ENCODE results near the gene RIPOR2.
"Not testable (repeated sequence)": the region's sequence is repeated elsewhere in the genome, so short reads cannot be mapped to it uniquely, and the experiment has no call there.

RIPOR2 gene

DNA sequence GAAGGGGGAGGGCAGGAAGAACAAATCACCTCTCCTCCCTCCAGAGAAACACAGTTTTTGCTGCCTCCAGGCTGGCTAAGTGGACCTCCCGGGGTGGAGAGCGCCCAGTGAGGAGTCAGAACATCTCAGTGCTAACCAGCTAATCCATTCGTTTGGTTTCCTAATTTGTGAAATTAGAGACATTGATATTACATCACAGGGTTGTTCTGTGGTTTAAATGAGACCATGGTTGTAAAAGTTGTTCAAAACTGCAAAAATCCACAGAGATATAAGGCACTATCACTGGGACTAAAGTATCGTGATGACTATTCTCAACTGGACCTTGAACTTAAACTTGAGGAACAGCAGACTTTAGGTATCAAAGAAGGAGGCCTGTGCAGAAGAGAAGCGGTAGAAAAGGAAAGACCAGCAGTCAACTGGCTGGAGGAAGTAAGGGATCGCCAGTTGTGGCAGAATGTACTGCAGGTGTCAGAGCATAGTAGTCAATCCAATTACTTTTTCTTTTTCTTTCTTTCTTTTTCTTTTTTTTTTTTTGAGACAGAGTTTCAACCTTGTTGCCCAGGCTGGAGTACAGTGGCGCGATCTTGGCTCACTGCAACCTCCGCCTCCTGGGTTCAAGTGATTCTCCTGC is 33.9 kb downstream of the RIPOR2 start:
- DNase-seq: no peak

DNA sequence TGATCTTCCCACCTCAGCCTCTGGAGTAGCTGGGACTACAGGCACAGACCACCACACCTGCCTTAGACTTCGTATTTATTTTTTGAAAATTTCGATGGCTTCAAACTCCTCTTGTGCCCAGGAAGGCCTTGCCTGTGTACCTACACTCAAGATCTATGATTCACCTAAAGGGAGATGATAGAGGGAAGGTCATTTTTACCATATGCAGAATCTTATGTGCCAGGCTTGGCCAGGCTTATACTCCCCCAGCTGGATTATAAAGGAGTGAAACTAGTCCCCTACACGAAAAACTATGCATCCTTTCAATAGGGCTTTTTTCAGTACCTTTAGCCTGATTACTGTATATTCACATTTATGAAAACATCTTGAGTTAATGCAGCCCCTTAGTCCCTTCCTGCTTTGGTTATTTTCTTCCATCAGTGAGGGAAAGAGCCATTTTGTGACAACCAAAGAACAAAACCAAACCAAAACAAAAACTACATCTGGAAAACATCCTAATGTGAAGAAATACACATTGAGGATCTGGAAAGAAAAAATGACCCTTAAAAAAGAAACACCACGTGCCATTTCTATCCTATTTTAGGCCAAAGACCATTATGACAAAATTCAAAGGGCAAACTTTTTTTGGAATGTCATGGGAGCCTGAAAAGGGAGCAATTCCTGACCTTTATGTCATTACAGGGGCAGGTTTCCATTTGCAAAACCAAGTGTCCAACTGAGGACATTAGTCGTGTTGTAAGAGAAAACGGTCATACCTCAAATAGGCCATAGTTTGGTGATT is 34.7 kb downstream of the RIPOR2 start:
- DNase-seq: no peak

DNA sequence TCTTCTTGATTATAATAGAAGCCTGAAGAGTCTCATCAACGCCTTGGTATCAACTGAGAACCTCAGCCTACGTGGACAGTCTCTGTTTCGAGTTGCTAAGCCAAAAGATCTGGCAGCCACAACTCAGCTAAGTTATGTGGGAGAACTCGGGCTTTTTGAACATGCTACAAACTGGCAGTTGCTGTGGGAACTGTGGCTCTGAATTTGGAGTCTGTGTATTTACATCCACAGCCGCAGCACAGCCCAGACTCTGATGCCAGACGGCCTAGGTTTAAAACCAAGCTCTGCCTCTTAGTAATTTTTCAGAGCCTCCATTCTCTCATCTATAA is 35.8 kb downstream of the RIPOR2 start:
- DNase-seq: no peak

DNA sequence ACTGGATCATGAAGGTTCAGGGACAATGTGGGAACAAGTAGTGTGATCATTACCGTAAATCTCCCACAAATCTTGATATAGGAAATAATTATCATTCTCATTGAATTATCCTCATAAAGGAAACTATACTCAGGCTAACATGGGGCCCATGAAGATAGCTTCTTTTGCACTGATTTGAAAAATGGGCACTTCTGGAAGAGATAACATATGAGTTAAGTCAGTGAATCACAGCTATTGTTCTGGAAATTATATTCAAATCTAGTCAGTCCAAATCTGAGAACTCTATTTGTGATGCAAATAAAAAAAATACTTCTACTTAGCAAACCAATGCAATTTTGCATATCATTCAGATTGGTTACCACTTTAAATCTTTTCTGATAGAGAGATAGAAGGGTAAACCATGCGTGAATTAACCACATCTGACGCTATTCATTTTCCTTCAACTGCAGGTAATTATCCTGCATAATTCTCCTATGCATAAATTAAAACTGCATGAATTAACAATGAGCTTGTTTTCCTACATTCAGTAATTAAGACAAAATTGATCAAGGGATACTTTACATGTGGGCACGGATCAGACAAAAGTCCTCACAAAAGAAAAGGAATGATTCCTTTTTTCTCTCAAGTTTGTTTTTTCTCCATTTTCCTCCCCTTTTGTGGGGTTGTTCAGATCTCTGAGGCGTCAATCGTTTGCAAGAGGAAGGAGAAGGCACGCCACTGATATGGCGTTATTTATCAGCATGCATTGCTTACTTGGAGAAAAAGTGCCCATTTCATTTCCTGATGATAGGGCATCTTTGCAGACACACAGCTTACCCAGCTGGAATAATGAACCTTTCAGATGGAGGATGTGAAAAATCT is 36.4 kb downstream of the RIPOR2 start:
- DNase-seq: no peak

DNA sequence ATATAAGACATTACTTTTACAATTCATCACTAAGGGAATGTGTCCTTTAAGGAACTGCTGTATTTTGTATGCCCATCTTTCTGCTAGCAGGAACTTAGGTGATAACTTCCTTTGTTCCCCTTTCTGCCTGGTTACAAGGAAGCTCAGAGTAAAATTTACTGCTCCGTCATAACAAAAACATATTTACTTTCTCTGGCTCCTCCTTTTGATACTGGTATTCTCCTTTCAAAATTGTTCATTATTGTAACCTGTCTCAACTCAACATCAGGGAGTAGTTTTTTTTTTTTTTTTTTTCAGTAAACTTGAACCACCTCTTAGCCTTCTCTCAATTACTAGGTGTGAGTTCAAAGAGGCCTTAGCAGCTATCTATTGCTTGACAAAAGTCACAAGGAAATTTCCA is 37.1 kb downstream of the RIPOR2 start:
- DNase-seq: no peak

DNA sequence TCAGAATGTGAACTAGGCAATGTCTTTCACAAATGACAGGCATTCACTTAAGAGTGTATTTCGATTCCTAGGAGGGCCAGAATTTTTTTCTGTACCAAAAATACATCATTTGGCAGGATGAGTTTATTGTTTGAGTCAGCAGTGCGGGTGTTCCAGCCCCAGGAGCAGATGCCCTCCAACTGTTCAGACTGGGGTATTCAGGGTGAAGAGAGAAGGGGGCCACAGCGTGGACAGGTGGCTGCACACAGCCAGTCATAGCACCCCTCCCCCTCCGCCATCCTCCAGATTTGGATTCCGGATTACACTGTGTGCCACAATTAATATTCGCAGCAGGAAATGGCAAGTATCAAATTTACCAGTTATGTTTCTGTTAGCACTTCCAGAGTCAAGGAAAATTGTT is 38.6 kb downstream of the RIPOR2 start:
- no peak for DNase-seq

DNA sequence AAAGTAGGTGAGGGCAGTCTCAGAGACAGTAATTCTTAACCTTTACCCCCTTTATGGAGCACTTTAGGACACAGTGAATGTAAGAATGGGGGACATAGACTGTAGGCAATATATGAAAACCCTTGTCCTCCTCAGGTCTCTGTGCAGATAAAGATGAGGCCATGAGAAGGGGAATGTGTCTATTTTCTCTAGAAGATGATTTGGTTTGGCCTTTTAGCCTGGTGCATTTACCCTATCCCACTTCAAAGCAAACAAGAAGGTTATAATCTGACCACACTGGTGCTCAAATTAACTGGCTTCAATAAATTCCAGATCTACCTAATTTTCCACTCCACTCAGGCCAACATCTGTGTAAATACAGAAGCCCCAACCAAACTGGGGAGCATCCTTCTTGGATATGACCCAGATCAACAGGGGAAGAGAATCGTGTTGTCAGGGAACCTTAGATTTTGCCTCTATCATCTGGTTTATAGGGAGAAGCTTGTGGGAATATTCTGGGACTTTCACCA is 42.4 kb downstream of the RIPOR2 start:
- no peak for DNase-seq

DNA sequence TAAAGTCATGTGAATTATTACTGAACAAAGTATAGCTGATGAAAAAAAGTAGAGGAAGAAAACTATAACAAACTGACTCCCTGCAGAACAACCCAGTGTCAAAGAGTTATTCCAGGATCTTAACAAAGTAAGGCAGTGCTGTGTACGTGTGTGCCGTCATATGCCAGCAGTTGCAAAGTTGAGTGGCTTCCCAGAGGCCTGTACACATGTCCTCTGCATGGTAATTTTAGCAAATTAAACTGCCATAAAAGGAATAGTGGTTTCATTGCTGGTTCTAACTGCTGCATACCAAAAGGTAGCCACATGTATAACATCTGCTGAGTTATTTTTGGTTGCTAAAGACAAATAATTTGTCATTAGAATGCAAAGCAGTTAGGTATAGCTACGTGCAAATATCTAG is 44.8 kb downstream of the RIPOR2 start:
- DNase-seq: no peak

DNA sequence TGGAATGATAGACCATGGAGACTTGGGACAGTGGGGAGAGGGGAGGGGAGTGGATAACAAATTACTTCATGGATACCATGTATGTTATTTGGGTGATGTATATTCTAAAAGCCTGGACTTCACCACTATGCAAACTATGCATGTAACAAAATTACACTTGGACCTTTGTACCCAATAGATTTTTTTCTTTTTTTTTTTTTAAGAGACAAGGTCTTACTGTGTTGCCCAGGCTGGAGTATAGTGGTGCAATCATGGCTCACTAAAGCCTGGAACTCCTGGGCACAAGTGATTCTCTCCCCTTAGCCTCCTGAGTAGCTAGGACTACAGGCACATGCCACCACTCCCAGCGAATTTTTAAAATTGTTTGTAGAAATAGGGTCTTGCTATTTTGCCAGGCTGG is 45.3 kb downstream of the RIPOR2 start:
- no peak for DNase-seq

DNA sequence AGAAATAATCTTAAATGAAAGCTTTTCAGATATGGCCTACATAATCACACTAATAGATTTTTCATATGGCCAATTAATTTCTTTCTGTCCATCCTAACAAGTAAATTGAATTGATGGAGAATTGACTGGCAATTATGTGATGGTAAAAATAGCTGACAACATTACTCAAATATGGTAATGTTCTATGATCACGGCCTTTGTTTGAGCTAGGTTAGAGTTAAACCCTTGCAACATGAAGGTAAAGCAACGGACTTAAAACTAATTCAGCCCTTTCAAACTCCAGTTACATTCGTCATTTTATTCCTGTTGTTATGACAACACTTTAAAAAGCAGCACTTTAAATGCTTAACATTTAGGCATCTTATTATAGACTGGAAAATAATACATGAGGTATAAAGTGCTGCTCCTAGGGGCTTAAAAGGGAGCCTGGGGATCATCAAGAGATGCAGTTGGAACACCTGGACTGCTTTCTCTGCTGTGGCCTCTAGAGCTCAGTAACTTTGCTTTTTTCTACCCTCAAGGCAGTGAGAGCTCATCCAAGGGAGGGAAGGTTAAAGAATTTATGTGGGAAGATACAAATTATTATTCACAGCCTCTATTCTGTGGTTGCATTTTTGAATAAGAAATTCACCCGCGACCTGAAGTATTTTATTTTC is 46.9 kb downstream of the RIPOR2 start:
- no peak for DNase-seq

DNA sequence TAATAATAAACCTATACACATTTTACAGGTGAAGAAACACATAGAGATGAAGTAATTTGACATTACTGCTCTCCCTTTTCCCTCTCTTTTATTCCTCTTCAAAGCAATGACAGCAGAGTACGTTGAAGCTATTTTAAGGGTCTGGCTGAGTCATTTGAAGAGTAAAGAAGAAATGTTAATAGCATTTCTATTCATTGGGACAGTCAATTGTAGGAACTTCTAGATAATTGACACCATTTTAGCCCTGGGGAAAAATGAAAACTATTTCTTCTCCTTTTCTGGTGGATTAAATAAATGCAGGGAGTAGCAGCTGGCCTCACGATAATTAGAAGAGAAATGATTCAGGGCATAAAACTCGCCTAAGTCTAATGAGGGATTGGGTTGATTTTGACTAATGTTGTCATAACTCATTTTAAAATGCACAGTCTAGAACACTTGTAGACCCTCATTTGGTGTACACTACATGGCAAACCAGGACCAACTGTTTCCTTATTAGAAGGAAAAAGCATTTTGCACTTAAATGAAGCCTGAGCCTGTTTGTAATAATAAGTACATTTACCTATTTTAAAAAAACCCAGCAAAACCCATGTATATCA is 48.1 kb downstream of the RIPOR2 start:
- DNase-seq: no peak

DNA sequence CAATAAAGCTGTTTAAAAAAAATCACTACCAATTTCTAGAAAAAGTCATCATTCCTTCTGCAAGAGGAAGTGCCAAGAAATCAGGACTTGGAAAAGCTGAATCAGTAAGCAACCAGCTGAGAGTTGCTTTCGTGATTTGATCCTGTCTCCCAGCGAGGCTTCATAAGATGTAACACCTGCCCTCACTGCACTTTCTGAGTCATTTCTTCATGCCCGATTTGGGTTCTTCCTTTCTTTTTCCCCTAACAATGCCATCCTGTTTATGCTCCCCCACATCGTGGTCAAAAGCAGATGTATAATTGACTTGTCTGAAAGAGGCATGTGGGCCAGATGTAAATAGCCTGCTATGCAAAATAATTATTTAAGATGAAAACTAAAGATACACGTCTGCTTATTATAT is 52.1 kb downstream of the RIPOR2 start:
- DNase-seq: no peak

DNA sequence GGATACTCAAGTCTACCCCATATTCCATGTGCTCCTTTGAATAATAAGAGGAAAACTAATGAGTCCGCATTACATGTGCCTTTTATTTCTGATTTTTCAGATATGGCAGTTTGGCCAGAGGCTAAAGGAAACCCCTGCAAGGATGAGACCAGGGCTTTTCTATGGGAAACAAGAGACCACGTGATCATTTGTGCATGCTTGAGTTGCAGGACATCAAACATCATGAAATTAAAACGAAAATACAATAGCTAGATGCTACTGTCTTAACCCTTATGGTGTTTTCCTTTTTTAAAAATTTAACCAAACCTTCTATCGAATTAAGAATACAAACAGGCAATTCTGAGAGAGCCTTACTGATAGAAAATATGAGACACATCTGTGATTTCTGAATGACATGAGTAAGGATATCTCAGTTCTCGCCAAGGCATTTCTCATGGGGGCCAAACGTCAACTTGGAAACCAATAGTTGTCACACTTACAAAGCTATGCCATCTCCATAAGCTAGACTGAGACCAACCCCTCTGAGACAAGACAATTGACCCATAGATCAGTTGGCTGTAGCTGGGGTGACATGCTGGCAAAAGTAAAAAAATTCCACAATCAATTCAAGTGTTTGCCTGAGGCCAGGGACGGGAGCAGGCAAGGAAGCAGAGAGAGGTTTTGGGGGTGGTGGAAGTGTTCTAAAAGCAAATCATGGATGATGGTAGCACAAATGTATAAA is 52.8 kb downstream of the RIPOR2 start:
- no peak for DNase-seq

DNA sequence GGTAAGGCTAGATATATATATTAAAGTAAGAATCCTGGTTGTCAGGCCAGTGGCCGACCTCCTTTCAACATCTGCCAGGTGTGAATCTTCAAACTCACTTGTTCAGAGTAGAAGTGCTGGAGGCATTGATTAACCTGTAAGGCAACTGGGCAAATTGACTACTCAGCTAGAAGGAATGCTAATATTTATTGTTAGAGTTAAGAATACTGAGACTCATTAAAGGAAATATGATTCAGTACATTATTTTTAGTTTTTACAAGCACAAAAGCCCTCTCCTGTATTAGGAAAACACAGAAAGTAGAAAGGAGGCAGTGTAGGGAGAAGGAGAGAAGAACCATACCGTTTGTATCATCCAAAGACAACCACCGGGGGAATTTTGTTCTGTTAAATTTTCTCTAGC is 53.5 kb downstream of the RIPOR2 start:
- no peak for DNase-seq

DNA sequence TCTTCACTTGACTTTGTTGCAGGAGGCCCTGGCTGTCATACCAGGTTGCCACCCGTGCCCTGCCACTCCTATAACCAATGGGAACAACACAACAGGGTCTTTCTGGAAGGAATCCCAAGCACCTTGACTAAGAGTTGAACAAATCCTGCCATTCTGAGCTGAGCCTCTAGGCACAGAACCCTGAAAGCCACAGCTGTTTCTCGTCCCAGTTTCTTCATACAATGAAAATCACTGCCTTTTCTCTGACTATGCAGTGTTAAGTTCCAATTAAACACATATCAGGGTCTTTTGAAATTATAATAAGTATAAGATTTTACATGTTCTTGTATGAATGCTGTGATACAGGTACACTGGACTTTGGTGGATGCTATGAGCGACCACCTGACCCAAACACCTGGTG is 54.4 kb downstream of the RIPOR2 start:
- DNase-seq: no peak

DNA sequence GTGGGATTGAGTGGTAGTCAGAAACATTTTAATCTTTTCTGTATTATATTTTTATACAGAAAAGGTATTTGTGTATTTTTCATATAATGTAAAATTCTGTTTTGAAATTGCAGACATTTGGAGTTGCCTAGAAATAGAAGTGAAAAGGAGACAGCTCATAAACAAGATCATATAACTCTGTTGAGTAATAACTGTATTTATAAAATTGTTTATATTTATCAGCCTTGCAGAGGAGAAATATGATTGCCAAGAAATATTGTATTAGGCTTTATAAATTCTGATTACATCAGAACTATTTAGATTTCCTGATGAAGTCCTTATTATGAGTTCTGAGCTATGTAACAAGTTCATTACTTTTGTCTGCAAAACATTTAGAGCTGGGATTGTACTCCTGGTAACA is 55.3 kb downstream of the RIPOR2 start:
- no peak for DNase-seq

DNA sequence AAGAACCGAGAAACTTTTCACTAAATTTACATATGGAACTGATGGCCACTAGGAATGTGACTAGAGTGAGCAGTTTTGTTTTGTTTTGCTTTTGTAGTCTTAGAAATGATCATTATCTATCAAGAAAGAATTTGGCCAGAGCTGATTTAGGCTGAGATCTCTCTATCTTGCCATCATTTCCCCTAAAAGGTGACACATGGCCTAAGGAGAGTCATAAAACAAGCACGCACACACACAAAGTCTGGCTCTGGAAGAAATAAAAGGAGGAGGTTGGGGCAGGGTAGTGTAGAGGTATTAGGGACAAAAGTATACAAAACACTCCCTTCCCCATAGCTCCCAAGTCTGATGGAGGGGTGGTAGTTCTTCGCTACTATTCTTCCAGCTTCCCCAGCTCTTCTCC is 56.4 kb downstream of the RIPOR2 start:
- DNase-seq: no peak

DNA sequence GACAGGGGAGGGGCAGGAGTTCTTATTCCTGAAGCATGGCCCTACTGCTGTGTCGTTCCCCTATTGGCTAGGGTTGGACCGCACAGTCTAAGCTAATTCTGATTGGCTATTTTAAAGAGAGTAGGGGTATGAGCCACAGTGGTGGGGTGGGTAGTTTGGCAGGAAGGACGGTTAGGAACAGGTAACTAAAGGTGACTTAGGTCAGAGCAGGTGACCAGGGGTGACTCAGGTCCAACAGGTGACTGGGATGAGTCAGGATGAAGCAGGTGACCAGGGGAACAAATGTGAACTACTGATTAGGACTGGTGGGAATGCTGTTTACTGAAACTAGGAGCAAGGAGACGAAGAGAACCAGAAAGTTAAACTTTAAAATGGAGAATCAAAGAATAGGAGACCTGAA is 58.0 kb downstream of the RIPOR2 start:
- not testable (repeated sequence) for DNase-seq

DNA sequence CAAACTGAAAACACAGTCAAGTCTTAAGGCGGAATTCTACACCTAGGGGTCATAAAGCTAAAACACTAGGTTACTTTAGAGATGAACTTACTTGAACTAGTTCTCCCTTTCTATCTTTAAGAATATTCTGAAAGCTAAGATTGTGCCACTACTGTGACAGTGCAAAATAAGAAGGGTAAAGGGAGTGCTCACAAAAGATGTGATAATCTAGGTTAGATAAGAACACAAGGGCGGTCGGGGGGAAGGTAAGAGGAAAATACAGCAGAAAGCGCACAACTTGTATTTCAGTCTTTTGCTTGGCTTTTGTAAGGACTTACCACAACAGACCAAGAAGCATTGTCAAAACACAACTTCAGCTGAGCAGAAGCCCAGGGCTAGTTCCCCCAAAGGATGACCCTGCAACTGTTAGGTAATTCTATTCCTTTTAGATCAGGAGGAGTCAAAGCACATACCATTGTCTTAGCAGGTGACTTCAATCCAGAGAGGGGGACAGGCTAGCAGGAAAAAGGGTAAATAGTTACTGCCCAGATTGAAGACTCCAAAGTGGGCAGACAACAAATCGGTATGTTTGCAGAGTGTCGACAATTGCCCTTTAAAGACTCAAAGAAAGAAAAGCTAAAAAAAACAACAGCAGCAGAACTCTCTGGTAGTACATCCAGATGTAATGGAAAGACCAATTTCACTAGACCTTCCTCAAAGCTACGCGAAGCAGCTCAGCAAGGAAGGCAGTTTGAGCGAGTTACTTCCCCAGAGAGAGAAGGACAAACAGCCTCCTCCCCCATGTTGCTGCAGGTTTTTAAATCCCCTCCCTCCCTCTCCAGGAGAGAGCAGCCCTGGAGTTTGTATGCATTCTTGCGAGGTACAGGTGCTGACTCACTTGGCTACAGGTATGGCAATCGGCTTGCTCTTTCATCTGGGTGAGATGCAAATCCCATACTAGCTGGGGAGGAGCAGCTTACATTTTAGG is 59.0 kb downstream of the RIPOR2 start:
- no peak for DNase-seq

DNA sequence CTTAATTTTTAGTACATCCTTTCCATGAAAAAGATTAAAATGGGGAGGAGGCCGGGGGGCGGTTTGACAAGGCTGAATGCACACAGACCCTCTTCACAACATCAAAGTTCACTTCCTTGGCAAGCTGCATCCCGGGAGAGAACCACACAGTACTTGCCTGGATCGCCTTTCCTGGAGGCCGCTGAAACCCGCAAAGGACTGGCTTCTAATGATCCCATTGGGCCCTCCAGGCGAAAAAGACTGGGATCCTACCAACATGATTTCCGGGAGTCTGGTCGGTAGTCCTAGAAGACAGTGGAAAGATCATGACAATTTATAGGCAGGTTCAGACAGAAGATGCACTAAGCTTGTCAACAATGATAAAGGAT is 60.2 kb downstream of the RIPOR2 start:
- no peak for DNase-seq

Measured in RPMI8226 (cell line).